ENCODE measurements around the gene TMLHE. TPM values are rescaled to one million over a fixed set of nuclear protein-coding genes. Genes with fewer than 3 reads are reported as not detected.
"Not testable (repeated sequence)": the region's sequence is repeated elsewhere in the genome, so short reads cannot be mapped to it uniquely, and the experiment has no call there.

Gene TMLHE
- total and polyA plus RNA-seq, 10 of the 15 experiments (the other 5 are each of a cell fraction or from before 2014, with no cell fraction given), result 7.1 to 21.7 (median 13.6) TPM

DNA sequence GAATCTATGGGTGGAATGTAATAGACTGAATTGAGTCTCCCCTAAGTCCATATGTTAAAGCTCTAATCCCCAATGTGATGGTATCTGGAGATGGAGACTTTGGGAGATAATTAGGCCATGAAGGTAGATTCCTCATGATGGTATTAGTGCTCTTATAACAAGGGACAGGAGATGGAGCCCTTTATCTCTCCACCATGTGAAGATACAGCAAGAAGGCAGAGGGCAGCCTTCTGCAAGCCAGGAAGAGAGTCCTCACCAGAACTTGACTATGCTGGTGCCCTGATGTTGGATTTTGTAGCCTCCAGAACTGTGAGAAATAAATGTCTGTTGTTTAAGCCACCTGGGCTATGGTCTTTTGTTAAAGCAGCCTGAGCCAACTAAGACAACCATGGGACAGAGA lies 78.0 kb downstream of the TMLHE start (continued):
- TF ChIP-seq, protein P1, sequence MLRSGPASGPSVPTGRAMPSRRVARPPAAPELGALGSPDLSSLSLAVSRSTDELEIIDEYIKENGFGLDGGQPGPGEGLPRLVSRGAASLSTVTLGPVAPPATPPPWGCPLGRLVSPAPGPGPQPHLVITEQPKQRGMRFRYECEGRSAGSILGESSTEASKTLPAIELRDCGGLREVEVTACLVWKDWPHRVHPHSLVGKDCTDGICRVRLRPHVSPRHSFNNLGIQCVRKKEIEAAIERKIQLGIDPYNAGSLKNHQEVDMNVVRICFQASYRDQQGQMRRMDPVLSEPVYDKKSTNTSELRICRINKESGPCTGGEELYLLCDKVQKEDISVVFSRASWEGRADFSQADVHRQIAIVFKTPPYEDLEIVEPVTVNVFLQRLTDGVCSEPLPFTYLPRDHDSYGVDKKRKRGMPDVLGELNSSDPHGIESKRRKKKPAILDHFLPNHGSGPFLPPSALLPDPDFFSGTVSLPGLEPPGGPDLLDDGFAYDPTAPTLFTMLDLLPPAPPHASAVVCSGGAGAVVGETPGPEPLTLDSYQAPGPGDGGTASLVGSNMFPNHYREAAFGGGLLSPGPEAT (IDR thresholded peaks at IDR 0.05; ENCODE audit: low read depth), result no peak
- TF ChIP-seq, protein P2, sequence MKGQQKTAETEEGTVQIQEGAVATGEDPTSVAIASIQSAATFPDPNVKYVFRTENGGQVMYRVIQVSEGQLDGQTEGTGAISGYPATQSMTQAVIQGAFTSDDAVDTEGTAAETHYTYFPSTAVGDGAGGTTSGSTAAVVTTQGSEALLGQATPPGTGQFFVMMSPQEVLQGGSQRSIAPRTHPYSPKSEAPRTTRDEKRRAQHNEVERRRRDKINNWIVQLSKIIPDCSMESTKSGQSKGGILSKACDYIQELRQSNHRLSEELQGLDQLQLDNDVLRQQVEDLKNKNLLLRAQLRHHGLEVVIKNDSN (IDR thresholded peaks at IDR 0.05; ENCODE audit: borderline replicate concordance, extremely low read length, insufficient read depth, low read depth, low read length), result no peak
- no peak for TF ChIP-seq SUPT20H (IDR thresholded peaks at IDR 0.05; ENCODE audit: borderline replicate concordance, control insufficient read depth, low read depth, low read length)
- TF ChIP-seq STAT1 (conservative IDR thresholded peaks at IDR 0.05), result no peak

DNA sequence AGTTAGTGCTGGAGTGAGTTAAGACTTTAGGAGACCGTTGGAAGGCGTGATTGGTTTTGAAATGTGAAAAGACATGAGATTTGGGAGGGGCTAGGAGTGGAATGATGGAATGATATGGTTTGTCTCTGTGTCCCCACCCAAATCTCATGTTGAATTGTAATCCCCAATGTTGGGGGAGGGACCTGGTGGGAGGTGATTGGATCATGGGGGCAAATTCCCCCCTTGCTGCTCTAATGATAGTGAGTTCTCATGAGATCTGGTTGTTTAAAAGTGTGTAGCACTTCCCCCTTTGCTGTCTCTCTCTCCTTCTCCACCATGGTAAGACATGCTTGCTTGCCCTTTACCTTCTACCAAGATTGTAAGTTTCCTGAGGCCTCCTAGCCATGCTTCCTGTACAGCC lies 85.7 kb downstream of the TMLHE start:
- CTCF ChIA-PET, result not testable (repeated sequence)

More for the DNA sequence above, 85.7 kb downstream of the TMLHE start:
- H3K4me1 ChIP-seq (ENCODE audit: control insufficient read depth, insufficient read depth, low read length); H2AFZ ChIP-seq (ENCODE audit: control insufficient read depth, low read depth, low read length); H3K79me2 ChIP-seq (ENCODE audit: control insufficient read depth, insufficient read depth, low read length); POLR2A ChIA-PET; SMC1A ChIA-PET (ENCODE audit: uncharacterized antibody, unreplicated experiment); H4K20me1 ChIP-seq (ENCODE audit: control insufficient read depth, insufficient read depth); FAIRE-seq; H3K36me3 ChIP-seq (ENCODE audit: control insufficient read depth in 2 of 2, insufficient read depth in 2 of 2, low read length in 1 of 2); H3K9me3 ChIP-seq (replicated peaks; ENCODE audit: control insufficient read depth, insufficient read depth, low read length); DNase-seq (ENCODE audit: low read depth, low spot score); H3K27ac ChIP-seq (ENCODE audit: control insufficient read depth, insufficient read depth); RAD21 ChIA-PET (ENCODE audit: unreplicated experiment); ATAC-seq; H3K4me2 ChIP-seq (ENCODE audit: control insufficient read depth, insufficient read depth); H3K27me3 ChIP-seq (replicated peaks in 1 of 2; ENCODE audit: control insufficient read depth in 2 of 2, insufficient read depth in 2 of 2, low read length in 1 of 2); BruUV-seq (replicated peaks); H3K9ac ChIP-seq (ENCODE audit: control insufficient read depth, insufficient read depth, low read length); H3K4me3 ChIP-seq: not testable (repeated sequence)
- WGBS (ENCODE audit: insufficient coverage, insufficient replicate concordance, low lambda C conversion rate, missing lambda C conversion rate), result 40% methylated on average over 2 of the region's 2 CpGs
- in situ Hi-C loops (cut with MboI), result loop anchor here (25.0 kb wide), 2 partner anchors 115 to 240 kb away; no protein-coding TSS in a partner anchor
- intact Hi-C loops (cut with micrococcal nuclease; ENCODE audit: unreplicated experiment), result loop anchor here (5.0 kb wide), 1 partner anchor 100 kb away; no protein-coding TSS in a partner anchor

Measured in GM12878 (cell line).